ENCODE measurements around the gene HYAL1.
A peak's percentile ranks its signal among the peaks of the same experiment; 100 is the strongest.

HYAL1 gene

GRCh38 chr3:50303013-50303815 lies at the start of gene HYAL1:
Gene HYAL1, minus strand, starts transcription at chr3:50303574. Its CDS starts 618 bp downstream, at chr3:50302956.
- Mint-ChIP-seq H3K4me3 (no peak within 1 kb of the TSS), H3K27me3 (ENCODE audit: low read depth) (no peaks in the 10 kb centered on the region), H3K4me1 (peaks cover 16% of the 10 kb centered on the region), H3K36me3 (ENCODE audit: low read depth) (peaks cover 12% of the 10 kb centered on the region), H3K27ac (peak within 1 kb of the TSS in 2 of 3 experiments; percentile 46 to 86), H3K9me3 (no peaks in the 10 kb centered on the region)
- TF ChIP-seq CTCF (IDR thresholded peaks at IDR 0.05; ENCODE audit: unreplicated experiment in 3 of 3), result peak in 1 of 3 experiments; percentile 18

- peak in 1 of 3 experiments; percentile 13 for TF ChIP-seq CTCF (IDR thresholded peaks at IDR 0.05; ENCODE audit: unreplicated experiment in 3 of 3)
- Mint-ChIP-seq H3K27ac (no peak overlapping the region), H3K4me3 (peak overlapping the region; percentile 55 to 71 (median 68)), H3K9me3 (no peaks in the 10 kb centered on the region), H3K4me1 (peaks cover 36% of the 10 kb centered on the region), H3K36me3 (ENCODE audit: low read depth) (peaks cover 14% of the 10 kb centered on the region), H3K27me3 (ENCODE audit: low read depth) (no peaks in the 10 kb centered on the region)
Measured at GRCh38 chr3:50352781-50353180, 49.4 kb upstream of the HYAL1 start.

GRCh38 chr3:50351323-50351697 lies 47.9 kb upstream of the HYAL1 start:
- peak overlapping the region; percentile 96 to 97 (median 97) for H3K4me3 Mint-ChIP-seq
- H3K4me1 Mint-ChIP-seq, result peaks cover 25% of the 10 kb centered on the region
- H3K27me3 Mint-ChIP-seq (ENCODE audit: low read depth), result no peaks in the 10 kb centered on the region
- no peaks in the 10 kb centered on the region for H3K9me3 Mint-ChIP-seq
- H3K27ac Mint-ChIP-seq, result peak overlapping the region in 2 of 3 experiments; percentile 93 to 97
- peaks cover 14% of the 10 kb centered on the region for H3K36me3 Mint-ChIP-seq (ENCODE audit: low read depth)
- no peak for TF ChIP-seq CTCF (IDR thresholded peaks at IDR 0.05; ENCODE audit: unreplicated experiment in 3 of 3)

GRCh38 chr3:50350527-50351322 lies 47.4 kb upstream of the HYAL1 start, which contains the start of the genes CYB561D2 and NPRL2:
Gene CYB561D2, plus strand, starts transcription at chr3:50350862. Its CDS starts 572 bp downstream, at chr3:50351434.
Gene NPRL2, minus strand, starts transcription at chr3:50350775. Its CDS starts 123 bp downstream, at chr3:50350652.
- peaks cover 14% of the 10 kb centered on the region for H3K36me3 Mint-ChIP-seq (ENCODE audit: low read depth)
- H3K27ac Mint-ChIP-seq, result peak within 1 kb of the TSS; percentile 93 to 99 (median 97)
- H3K4me1 Mint-ChIP-seq, result peaks cover 28% of the 10 kb centered on the region
- H3K9me3 Mint-ChIP-seq, result no peaks in the 10 kb centered on the region
- peak within 1 kb of the TSS; percentile 96 to 97 (median 97) for H3K4me3 Mint-ChIP-seq
- H3K27me3 Mint-ChIP-seq (ENCODE audit: low read depth), result peaks cover 1% of the 10 kb centered on the region
- TF ChIP-seq CTCF (IDR thresholded peaks at IDR 0.05; ENCODE audit: unreplicated experiment in 3 of 3), result no peak

- H3K27ac Mint-ChIP-seq, result peak overlapping the region; percentile 93 to 99 (median 97)
- peaks cover 28% of the 10 kb centered on the region for H3K4me1 Mint-ChIP-seq
- H3K9me3 Mint-ChIP-seq, result no peaks in the 10 kb centered on the region
- peaks cover 6% of the 10 kb centered on the region for H3K27me3 Mint-ChIP-seq (ENCODE audit: low read depth)
- H3K36me3 Mint-ChIP-seq (ENCODE audit: low read depth), result peaks cover 10% of the 10 kb centered on the region
- no peak for TF ChIP-seq CTCF (IDR thresholded peaks at IDR 0.05; ENCODE audit: unreplicated experiment in 3 of 3)
- H3K4me3 Mint-ChIP-seq, result peak overlapping the region; percentile 96 to 97 (median 97)
Measured at GRCh38 chr3:50350213-50350526, 46.8 kb upstream of the HYAL1 start.

All from nephron (organoid).